Measurements from ENCODE around the gene F11.
"Not testable (repeated sequence)": the region's sequence is repeated elsewhere in the genome, so short reads cannot be mapped to it uniquely, and the experiment has no call there.

Gene F11

GRCh38 chr4:186264660-186265059 is 1.3 kb upstream of the F11 start:
- no peak overlapping the region for H3K4me3 ChIP-seq (ENCODE audit: low read length)
- DNase-seq (ENCODE audit: low read depth), result no peak
- no peak for TF ChIP-seq CTCF (conservative IDR thresholded peaks at IDR 0.05; ENCODE audit: low read depth, low read length)

- DNase-seq (ENCODE audit: low read depth); H3K4me3 ChIP-seq (ENCODE audit: low read length): not testable (repeated sequence)
These were observed 739 bp upstream of the F11 start for GRCh38 chr4:186265250-186265649.

GRCh38 chr4:186266729-186267456 is 904 bp downstream of the F11 start:
- DNase-seq (ENCODE audit: low read depth), result no peak
- no peak for TF ChIP-seq CTCF (conservative IDR thresholded peaks at IDR 0.05; ENCODE audit: low read depth, low read length)
- H3K4me3 ChIP-seq (ENCODE audit: low read length), result no peak overlapping the region

- no peak for DNase-seq (ENCODE audit: low read depth)
- H3K4me3 ChIP-seq (ENCODE audit: low read length), result no peak overlapping the region
- no peak for TF ChIP-seq CTCF (conservative IDR thresholded peaks at IDR 0.05; ENCODE audit: low read depth, low read length)
These were observed 5.2 kb downstream of the F11 start for GRCh38 chr4:186271081-186271678.

- TF ChIP-seq CTCF (conservative IDR thresholded peaks at IDR 0.05; ENCODE audit: low read depth, low read length), result no peak
- no peak overlapping the region for H3K4me3 ChIP-seq (ENCODE audit: low read length)
- DNase-seq (ENCODE audit: low read depth), result no peak
These were observed 6.9 kb downstream of the F11 start for GRCh38 chr4:186272699-186273391.

- H3K4me3 ChIP-seq (ENCODE audit: low read length); DNase-seq (ENCODE audit: low read depth): not testable (repeated sequence)
These were observed 7.4 kb downstream of the F11 start for GRCh38 chr4:186273392-186273789.

GRCh38 chr4:186283311-186283710 is 17.3 kb downstream of the F11 start:
- no peak for TF ChIP-seq CTCF (conservative IDR thresholded peaks at IDR 0.05; ENCODE audit: low read depth, low read length)
- no peak for DNase-seq (ENCODE audit: low read depth)
- no peak overlapping the region for H3K4me3 ChIP-seq (ENCODE audit: low read length)

GRCh38 chr4:186285147-186285546 is 19.2 kb downstream of the F11 start:
- no peak overlapping the region for H3K4me3 ChIP-seq (ENCODE audit: low read length)
- DNase-seq (ENCODE audit: low read depth), result no peak

More at GRCh38 chr4:186285147-186285546, 19.2 kb downstream of the F11 start:
- no peak for TF ChIP-seq CTCF (conservative IDR thresholded peaks at IDR 0.05; ENCODE audit: low read depth, low read length)

All from retinal pigment epithelial cell (primary cell).